SIG-M5 (cell line): Measurements from ENCODE around the gene RBMS2.

Source experiments
- DNase-seq: peaks from one replicate; lab custom pipeline; 2025; lab: John Stamatoyannopoulos, UW

The RBMS2 gene

GRCh38 chr12:56631790-56632700 lies 110.4 kb downstream of the RBMS2 start:
- DNase-seq, result no peak

- DNase-seq, result no peak
Measured at GRCh38 chr12:56632701-56633467, 111.3 kb downstream of the RBMS2 start.

GRCh38 chr12:56633468-56634241 lies 112.0 kb downstream of the RBMS2 start:
- DNase-seq, result no peak

- DNase-seq, result no peak
Measured at GRCh38 chr12:56634242-56634836, 112.7 kb downstream of the RBMS2 start.

- no peak for DNase-seq
Measured at GRCh38 chr12:56634837-56635791, 113.5 kb downstream of the RBMS2 start.

- peak; percentile 71 for DNase-seq
Measured at GRCh38 chr12:56635806-56636674, 114.4 kb downstream of the RBMS2 start.

- peak; percentile 96 for DNase-seq
Measured at GRCh38 chr12:56636675-56637540, 115.3 kb downstream of the RBMS2 start.

GRCh38 chr12:56637621-56638020 lies 116.0 kb downstream of the RBMS2 start:
- no peak for DNase-seq

- no peak for DNase-seq
Measured at GRCh38 chr12:56641219-56641618, 119.6 kb downstream of the RBMS2 start.

GRCh38 chr12:56644654-56645053 lies 123.0 kb downstream of the RBMS2 start:
- no peak for DNase-seq

GRCh38 chr12:56645201-56645716 lies 123.6 kb downstream of the RBMS2 start:
- DNase-seq, result no peak
